Hematopoietic multipotent progenitor cell treated with erythropoietin and hydrocortisone succinate and interleukin-3 and kit ligand, for 4 days (in vitro differentiated cells): Measurements from ENCODE around the gene SLC15A3.
A peak's percentile ranks its signal among the peaks of the same experiment; 100 is the strongest.

Experiments used
- DNase-seq: peaks from one replicate; pipeline ENCODE4 v3.0.0-alpha.2; 2015

Gene SLC15A3

GRCh38 chr11:60951904-60952741, at the start of gene SLC15A3:
TSS of gene SLC15A3 (minus strand) at chr11:60952176. CDS start at chr11:60951551, 625 bp downstream.
- DNase-seq: peak; percentile 88

DNA sequence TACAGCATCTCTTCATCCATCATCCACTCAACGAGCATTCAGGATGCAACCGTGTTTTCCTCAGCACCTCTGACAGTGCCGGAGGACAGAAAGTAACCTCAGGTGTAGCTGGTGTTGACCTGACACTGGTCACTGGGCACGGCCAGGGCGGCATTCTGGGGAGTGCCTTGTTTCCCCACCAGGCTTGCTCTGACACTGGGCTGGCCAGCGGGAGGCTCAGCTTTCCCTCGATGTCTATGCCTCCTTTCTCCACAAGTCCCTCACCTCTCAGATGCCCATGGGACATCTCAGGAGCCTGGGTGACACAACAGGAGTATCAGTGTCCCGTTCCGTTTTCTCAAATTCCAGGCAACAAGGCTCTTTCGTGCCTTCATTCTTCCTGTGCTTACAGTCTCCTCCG, 48.5 kb upstream of the SLC15A3 start:
- DNase-seq: no peak

DNA sequence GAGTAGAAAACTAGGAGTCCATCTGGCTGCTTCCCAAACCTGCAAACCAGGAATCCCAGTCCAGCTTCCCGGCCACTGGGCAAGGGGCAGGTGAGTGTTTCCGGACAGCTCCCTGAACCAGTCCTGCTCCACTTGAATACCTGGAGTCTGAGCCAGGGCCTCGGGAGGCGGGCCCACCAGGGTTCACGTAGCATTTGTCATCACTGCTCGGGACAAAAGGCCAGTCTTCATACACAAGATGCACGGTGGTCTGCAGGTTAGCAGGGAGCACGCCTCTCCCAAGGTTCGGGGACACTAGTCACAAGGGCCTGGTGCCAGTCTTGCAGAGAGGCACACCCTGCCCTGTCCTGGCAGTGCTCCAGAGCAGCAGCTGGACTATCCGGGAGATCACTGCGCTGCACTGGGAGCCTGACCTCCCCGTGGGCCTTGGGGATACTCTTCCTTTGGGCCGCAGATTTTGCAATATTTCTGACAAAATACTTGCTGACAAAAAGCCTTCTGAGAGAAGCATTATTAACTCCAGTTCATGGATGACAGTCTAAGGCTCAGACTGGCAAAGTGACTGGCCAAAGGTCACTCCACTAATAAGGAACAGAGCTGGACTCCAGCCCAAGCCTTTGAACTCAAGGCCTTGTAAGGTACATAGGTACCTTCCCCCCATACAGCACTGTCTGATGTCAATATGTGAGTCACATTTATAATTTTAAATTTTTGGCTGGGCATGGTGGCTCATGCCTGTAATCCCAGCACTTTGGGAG, 44.6 kb upstream of the SLC15A3 start:
- DNase-seq: no peak

GRCh38 chr11:60995798-60996197, 43.8 kb upstream of the SLC15A3 start:
- DNase-seq: no peak

GRCh38 chr11:60994541-60995080, 42.6 kb upstream of the SLC15A3 start:
- no peak for DNase-seq

GRCh38 chr11:60993615-60994014, 41.6 kb upstream of the SLC15A3 start:
- DNase-seq: no peak

DNA sequence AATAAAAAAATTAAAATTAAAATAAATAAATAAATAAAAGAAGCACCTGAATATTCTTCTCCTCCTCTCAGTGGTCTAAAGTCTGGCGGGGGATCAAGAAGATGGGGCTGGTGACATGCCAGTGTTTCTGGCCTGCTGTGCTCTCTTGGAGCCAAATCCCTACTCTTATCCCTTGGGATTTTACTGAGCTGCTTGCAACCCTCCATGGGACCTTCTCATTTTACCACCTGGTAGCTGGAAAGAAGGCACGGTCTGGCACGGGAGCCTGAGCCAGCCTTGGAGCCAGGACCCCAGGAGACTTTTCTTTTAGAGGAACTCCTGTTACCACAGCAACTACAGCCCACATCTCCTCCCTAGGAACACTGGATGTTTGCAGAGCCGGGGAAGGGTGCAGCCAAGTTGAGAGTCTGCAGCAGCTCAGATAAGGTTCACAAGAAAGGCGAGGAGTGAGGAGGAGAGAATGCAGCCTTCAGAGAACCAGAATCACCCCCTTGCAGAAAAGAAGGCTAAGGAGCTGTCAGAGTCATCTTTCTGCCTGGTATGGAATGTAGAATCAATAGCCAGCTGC, 41.0 kb upstream of the SLC15A3 start:
- peak; percentile 89 for DNase-seq

- DNase-seq: no peak
These were observed 39.5 kb upstream of the SLC15A3 start for GRCh38 chr11:60991457-60991856.

DNA sequence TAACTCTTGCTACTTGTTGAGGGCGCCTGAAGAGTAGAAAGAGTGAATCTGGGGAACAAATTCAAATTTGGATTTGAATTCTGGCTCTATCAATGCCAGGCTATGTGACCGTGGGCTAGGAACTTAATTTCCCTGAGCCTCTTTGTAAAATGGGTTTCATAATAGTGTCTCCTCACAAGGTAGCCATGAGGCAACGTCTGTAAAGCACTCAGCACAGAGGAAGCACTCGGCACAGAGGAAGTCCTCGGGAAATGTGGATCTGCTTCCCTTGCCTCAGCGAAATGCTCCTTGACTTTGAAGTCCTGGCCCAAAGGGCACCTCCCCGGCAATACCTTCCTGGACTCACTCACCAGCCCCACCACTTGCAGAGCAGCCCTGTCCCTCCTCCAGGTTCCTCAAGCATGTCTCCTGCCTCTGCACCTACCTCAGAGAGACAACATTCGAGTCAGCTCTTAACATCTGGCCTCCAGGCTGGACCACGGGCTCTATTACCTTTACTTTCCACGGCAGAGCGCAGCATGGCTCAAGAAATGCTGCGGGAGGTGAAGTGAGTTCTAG, 37.2 kb upstream of the SLC15A3 start:
- no peak for DNase-seq

DNA sequence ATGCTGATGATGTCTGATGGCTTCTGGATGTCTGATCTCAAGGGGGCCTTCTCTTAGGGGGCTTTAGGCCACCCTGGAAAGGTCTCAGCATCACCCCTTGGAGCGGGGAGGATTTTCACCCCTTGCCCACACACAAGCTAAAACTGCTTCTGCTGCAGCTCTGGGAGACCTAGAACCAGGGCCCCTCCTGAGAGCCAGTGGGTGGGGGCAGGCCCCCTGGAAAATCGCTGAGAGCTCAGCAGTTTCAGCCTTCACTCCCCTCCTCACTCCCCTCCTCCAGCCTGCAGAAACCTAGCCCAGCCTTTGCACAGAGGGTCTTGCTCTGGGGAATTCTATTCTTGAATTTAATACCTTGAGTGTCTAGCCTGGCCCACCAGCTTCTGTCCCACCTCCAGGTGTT, 36.7 kb upstream of the SLC15A3 start:
- no peak for DNase-seq

DNA sequence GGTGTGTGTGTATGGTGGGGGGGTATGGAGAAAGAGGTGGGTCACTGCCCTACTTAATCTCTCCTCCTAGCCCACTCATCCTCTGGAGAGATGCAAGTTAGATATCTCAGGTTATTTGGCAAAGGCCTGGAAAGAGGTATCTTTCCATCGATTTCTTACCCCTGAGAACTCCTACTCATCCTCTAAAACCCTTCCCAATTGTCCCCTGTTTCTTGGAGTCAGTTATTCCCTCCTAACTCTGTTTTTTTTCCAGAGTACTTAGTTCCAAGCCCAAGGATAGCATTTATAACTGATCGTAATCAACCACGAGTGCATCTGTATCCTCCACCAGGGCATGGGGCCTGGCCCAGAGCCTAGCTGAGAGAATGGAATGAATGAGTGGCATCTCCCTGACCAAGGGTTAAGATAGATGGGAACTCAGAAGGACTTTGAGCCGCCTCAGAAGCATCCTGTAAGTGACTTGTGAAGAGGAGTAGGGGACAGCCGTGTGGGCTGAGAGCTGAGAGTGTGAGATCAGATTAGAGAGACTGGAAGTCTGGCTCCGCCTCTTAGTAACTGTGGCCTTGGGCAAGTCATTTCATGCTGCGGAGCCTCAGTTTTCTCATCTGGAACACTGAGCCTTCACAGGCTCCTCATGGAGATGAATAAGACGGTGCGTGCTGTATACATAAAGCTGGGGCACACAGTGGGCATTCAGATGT, 35.8 kb upstream of the SLC15A3 start:
- no peak for DNase-seq

DNA sequence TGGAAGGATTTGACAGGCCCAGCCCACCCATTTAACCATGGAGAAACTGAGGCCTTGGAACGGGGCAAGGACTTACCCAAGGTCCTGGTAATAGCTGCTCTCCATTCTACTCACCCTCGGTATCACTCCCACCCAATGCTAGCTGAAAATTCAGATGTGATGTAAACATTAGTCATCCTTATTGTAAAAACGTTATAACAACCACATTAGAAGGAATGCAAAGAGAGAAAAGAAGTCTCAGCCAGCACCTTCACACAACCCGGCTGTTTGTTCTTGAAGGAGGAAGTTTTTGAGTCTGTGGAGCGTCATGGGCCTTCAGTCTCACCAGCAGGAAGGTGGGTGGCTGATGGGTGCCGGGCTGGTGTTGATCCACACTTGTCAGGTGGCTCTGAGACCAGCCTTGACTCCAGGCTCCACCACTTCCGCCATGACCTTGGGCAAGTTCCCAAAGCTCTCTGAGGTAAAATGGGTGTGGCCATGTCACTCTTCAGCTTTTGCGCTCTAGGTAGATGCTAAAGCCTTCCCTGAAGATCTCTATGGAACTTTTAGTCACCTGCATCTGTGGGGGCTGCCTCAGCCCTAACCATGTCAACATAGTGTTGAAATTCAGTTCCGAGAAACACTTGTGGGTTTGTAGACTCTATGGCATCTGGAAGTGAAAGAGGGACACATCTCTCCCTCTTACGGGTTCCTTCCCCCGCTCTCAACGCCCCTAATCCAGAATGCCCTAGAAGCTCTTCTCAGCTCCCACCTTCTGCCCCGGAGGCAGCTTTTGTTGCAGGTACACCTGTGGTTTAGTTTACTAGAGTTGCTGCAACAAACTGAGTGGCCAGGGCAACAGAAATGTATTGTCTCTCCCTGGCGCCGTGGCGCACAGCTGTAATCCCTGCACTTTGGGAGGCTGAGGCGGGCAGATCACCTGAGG, 34.3 kb upstream of the SLC15A3 start:
- DNase-seq: no peak

DNA sequence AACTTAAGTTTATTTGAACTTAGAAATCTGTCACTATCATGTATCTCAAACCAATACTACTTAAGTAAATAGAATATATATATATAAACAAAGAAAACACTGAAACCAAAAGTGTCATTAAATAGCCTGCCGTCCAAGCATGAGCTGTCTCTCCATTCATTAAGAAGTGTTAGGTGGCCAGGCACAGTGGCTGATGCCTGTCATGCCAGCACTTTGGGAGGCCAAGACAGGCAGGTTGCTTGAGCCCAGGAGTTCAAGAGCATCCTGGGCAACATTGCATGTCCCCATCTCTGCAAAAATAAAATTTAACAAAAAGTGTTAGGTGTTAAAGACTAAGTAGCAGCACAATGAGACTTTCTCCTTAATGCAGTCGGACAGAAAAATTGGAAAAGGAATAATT, 33.5 kb upstream of the SLC15A3 start:
- DNase-seq: no peak

DNA sequence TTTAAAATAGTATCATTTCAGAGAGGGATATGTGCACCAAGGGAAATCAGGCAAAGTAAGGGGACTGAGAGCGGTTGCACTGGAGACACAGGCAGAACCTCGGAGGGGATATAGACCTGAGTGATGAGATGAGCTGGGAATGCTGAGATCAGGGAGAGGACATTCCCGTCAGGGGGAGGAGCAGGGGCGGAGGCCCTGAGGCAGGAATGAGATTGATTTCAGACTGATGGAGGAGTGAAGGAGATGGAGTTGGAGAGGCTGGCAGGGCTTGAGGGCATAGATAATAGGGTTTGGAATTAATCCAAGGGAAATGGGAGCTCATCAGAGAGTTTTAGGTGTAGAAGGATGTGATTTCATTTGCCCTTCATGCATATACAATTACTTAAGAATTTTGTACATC, 32.7 kb upstream of the SLC15A3 start:
- no peak for DNase-seq

- DNase-seq: no peak
These were observed 32.2 kb upstream of the SLC15A3 start for GRCh38 chr11:60984149-60984548.

- no peak for DNase-seq
These were observed 30.2 kb upstream of the SLC15A3 start for GRCh38 chr11:60982184-60982583.

DNA sequence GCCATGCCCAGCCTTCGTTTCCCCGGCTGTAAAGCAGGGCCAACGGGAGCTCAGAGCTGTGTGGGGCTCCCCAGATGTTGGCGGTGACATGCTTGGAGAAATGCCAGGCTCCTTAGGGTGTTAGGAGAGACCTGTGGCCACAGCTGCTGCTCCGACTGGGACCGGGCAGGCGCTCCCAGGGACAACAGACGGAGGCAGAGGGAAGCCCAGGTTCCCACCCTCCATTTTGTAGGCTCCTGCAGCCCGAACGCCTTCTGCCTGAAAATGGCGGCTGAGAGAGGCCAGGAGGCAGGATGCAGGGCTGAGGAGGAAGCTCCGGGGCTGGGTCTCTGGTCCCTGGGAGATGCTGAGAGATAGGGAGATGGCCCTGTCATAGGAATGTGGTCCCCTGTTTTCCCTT, 29.5 kb upstream of the SLC15A3 start:
- DNase-seq: no peak

- DNase-seq: no peak
These were observed 26.8 kb upstream of the SLC15A3 start for GRCh38 chr11:60978546-60979380.

DNA sequence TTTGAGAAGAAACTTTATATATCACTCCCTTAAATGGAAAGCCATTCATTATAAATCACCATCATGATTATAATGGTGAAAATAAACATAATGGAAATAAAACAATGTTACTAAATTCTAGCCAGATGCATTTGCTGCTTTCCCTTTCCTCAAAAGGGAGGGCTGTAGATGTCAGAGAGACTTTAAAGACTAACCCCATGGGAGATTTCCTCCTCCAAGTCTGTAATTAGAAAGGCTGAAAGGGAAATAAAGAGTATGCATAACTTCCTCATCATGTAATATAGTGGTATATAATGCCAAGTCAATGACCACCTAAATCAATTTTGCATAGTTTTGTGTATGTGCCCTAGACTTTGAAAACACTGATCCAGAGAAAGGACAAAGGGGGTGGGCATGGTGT, 25.9 kb upstream of the SLC15A3 start:
- no peak for DNase-seq

DNA sequence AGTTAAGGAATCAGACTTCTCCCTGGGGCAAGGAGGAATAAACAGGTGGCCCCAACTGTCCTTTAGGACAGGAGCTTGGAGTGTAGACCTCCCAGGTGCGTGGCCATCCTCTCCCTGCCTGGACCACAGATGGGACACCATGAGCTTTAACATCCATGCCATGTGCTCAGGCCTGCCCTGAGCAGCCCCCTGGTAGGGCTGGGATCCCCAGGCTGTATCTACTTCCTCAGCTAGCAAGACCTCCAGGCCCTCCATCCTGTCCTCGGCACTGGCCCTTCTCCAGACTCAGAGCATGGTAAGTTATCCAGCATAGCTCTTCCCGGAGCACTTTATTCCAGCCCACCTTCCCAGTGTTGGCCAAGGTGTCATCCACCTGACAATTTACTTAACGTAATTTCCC, 25.2 kb upstream of the SLC15A3 start:
- no peak for DNase-seq

- DNase-seq: no peak
These were observed 22.8 kb upstream of the SLC15A3 start for GRCh38 chr11:60974726-60975125.
